ENCODE data around the gene NEK6.
"Not testable (repeated sequence)": the region's sequence is repeated elsewhere in the genome, so short reads cannot be mapped to it uniquely, and the experiment has no call there.

Gene NEK6

GRCh38 chr9:124251605-124252378 is 6.0 kb upstream of the NEK6 start:
- H3K4me3 ChIP-seq (ENCODE audit: insufficient read depth, low read depth, low read length): no peak overlapping the region
- no peaks in the 10 kb centered on the region for H3K36me3 ChIP-seq (ENCODE audit: control insufficient read depth, insufficient read depth, low read length)
- H3K27me3 ChIP-seq (ENCODE audit: control insufficient read depth, insufficient read depth, low read length, poor library complexity, severe bottlenecking): no peaks in the 10 kb centered on the region
- no peak overlapping the region for H3K27ac ChIP-seq (ENCODE audit: insufficient read depth, low read depth, low read length, poor library complexity, severe bottlenecking)
- H3K4me1 ChIP-seq (ENCODE audit: control insufficient read depth, insufficient read depth, low read length): no peaks in the 10 kb centered on the region
- no peaks in the 10 kb centered on the region for H3K9me3 ChIP-seq (ENCODE audit: control insufficient read depth, low read length)
- 79 to 82% methylated on average over 16 of the region's 16 CpGs for WGBS, 2 experiments

DNA sequence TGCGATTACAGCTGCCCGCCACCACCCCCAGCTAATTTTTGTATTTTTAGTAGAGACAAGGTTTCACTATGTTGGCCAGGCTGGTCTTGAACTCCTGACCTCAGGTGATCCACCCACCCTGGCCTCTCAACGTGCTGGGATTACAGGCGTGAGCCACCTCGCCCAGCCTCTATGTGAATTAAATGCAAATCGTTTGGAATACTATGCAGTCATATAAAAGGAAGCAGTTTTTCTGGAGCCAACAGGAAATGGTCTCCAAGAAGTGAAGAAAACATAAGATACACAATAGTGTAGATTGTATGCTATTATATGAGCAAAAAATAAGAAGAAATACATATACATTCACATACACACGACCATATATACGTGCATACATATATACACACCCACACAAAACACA is 4.9 kb upstream of the NEK6 start:
- not testable (repeated sequence) for H3K27ac ChIP-seq (ENCODE audit: insufficient read depth, low read depth, low read length, poor library complexity, severe bottlenecking); H3K4me1 ChIP-seq (ENCODE audit: control insufficient read depth, insufficient read depth, low read length); H3K9me3 ChIP-seq (ENCODE audit: control insufficient read depth, low read length); H3K27me3 ChIP-seq (ENCODE audit: control insufficient read depth, insufficient read depth, low read length, poor library complexity, severe bottlenecking); H3K4me3 ChIP-seq (ENCODE audit: insufficient read depth, low read depth, low read length); H3K36me3 ChIP-seq (ENCODE audit: control insufficient read depth, insufficient read depth, low read length)
- 92 to 97% methylated on average over 8 of the region's 8 CpGs for WGBS, 2 experiments

DNA sequence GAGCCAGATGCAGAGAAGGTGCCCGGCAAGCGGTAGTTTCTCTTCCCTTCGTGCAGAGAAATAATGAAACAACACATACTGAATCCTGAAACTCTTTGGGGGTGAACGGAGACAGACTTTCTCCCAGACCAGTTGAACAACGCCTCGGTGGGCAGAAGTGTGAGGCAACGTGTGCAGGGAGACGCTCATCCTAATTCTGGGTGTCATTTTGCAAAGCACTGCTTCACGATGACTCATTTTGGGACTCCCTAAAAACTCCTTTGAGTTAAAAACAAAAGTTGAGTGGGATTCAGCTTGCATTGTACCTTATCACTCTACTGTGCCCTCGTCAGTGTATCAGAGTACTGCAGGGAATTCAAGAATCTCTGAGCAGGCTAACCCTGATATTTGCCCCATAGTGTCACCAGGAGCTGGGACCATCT is 3.5 kb upstream of the NEK6 start:
- Histone ChIP-seq H3K27ac (ENCODE audit: insufficient read depth, low read depth, low read length, poor library complexity, severe bottlenecking) (no peak overlapping the region), H3K36me3 (ENCODE audit: control insufficient read depth, insufficient read depth, low read length) (no peaks in the 10 kb centered on the region), H3K27me3 (ENCODE audit: control insufficient read depth, insufficient read depth, low read length, poor library complexity, severe bottlenecking) (peaks cover 12% of the 10 kb centered on the region), H3K4me3 (ENCODE audit: insufficient read depth, low read depth, low read length) (no peak overlapping the region), H3K9me3 (ENCODE audit: control insufficient read depth, low read length) (no peaks in the 10 kb centered on the region), H3K4me1 (ENCODE audit: control insufficient read depth, insufficient read depth, low read length) (peaks cover 7% of the 10 kb centered on the region)
- 88 to 90% methylated on average over 10 of the region's 10 CpGs for WGBS, 2 experiments

DNA sequence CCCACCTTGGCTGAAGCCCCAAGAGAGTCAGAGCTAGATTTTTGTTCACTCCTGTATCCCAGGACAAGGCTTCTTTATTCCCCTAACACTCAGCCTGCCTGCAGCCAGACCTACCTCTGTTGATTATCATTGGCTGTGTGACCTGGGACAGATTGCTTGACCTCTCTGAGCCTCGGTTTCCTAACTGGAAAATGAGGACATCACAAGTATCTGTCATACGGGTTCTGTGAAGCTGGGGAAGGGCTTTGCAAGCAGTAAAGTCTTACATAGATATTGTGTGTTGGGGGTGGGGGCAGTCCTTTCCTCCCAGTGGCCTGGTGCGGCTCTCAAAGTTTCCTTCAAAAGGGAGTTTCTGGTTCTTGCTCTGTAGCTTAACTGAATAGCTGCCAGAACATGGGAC is 2.5 kb upstream of the NEK6 start:
- Histone ChIP-seq H3K9me3 (ENCODE audit: control insufficient read depth, low read length) (no peaks in the 10 kb centered on the region), H3K4me3 (ENCODE audit: insufficient read depth, low read depth, low read length) (no peak overlapping the region), H3K36me3 (ENCODE audit: control insufficient read depth, insufficient read depth, low read length) (no peaks in the 10 kb centered on the region), H3K4me1 (ENCODE audit: control insufficient read depth, insufficient read depth, low read length) (peaks cover 7% of the 10 kb centered on the region), H3K27me3 (ENCODE audit: control insufficient read depth, insufficient read depth, low read length, poor library complexity, severe bottlenecking) (peaks cover 12% of the 10 kb centered on the region), H3K27ac (ENCODE audit: insufficient read depth, low read depth, low read length, poor library complexity, severe bottlenecking) (no peak overlapping the region)
- WGBS, 2 experiments: 75 to 77% methylated on average over 3 of the region's 3 CpGs

DNA sequence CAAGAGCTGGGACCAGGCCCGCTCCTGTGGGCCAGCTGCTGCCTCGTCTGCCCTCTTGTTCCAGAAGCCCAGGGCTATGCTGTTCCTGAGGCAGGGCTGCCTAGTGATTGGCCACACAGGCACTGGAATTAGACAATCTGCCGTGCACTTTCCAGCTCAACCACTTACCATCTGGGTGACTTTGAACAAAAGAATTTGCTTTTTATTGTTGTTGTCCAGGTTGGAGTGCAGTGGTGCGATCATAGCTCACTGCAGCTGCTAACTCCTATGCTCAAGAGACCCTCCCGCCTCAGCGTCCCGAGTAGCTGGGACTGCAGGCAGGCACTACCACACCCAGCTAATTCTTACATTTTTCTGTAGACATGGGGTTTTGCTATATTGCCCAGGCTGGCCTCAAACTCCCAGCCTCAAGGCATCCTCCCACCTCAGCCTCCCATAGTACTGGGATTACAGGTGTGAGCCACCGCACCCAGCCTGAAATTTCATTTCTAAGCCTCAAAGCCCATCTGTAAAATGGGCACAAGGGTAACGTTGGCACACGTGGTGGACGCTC is 1.2 kb upstream of the NEK6 start:
- Histone ChIP-seq H3K27me3 (ENCODE audit: control insufficient read depth, insufficient read depth, low read length, poor library complexity, severe bottlenecking) (peaks cover 12% of the 10 kb centered on the region), H3K9me3 (ENCODE audit: control insufficient read depth, low read length) (no peaks in the 10 kb centered on the region), H3K27ac (ENCODE audit: insufficient read depth, low read depth, low read length, poor library complexity, severe bottlenecking) (no peak overlapping the region), H3K36me3 (ENCODE audit: control insufficient read depth, insufficient read depth, low read length) (no peaks in the 10 kb centered on the region), H3K4me3 (ENCODE audit: insufficient read depth, low read depth, low read length) (no peak overlapping the region), H3K4me1 (ENCODE audit: control insufficient read depth, insufficient read depth, low read length) (peaks cover 9% of the 10 kb centered on the region)
- WGBS, 2 experiments: 85 to 88% methylated on average over 11 of the region's 11 CpGs

- H3K27ac ChIP-seq (ENCODE audit: insufficient read depth, low read depth, low read length, poor library complexity, severe bottlenecking): no peak overlapping the region
- H3K4me1 ChIP-seq (ENCODE audit: control insufficient read depth, insufficient read depth, low read length): peaks cover 9% of the 10 kb centered on the region
- no peaks in the 10 kb centered on the region for H3K36me3 ChIP-seq (ENCODE audit: control insufficient read depth, insufficient read depth, low read length)
- 50 to 53% methylated on average over 31 of the region's 31 CpGs for WGBS, 2 experiments
- peak overlapping the region; percentile 38 for H3K4me3 ChIP-seq (ENCODE audit: insufficient read depth, low read depth, low read length)
- H3K9me3 ChIP-seq (ENCODE audit: control insufficient read depth, low read length): no peaks in the 10 kb centered on the region
- peaks cover 12% of the 10 kb centered on the region for H3K27me3 ChIP-seq (ENCODE audit: control insufficient read depth, insufficient read depth, low read length, poor library complexity, severe bottlenecking)
These were observed 492 bp upstream of the NEK6 start for GRCh38 chr9:124257070-124257843.

DNA sequence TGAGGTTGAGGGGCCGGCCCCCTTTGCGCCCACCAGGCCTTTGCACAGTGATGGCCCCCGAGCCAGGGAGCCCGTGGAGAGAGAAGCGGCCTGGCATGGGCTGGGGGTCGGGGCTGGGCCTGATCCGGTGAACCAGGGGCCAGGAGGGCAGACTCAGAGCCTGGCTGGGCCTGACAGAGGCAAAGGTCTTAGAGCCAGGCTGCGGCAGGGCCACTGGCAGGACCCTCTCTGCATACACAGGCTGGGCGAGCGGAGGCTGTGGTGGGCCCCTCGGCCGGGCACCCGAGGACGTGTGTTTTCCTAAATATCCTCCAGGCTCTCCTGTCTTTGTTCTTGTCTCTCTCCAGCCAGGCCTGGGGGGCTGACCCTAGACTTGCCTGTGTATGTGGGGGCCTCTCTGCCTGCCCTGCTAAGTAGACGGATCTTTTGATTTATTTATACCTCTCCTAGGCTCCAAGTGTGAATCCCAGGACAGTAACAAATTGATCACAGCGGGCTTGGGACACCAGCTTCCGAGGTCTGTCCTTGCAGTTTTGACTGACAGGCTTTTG is 933 bp downstream of the NEK6 start:
- no peaks in the 10 kb centered on the region for H3K36me3 ChIP-seq (ENCODE audit: control insufficient read depth, insufficient read depth, low read length)
- H3K4me1 ChIP-seq (ENCODE audit: control insufficient read depth, insufficient read depth, low read length): peaks cover 20% of the 10 kb centered on the region
- peak overlapping the region; percentile 41 for H3K4me3 ChIP-seq (ENCODE audit: insufficient read depth, low read depth, low read length)
- peaks cover 12% of the 10 kb centered on the region for H3K27me3 ChIP-seq (ENCODE audit: control insufficient read depth, insufficient read depth, low read length, poor library complexity, severe bottlenecking)
- WGBS, 2 experiments: 8 to 12% methylated on average over 17 of the region's 17 CpGs
- H3K9me3 ChIP-seq (ENCODE audit: control insufficient read depth, low read length): no peaks in the 10 kb centered on the region
- H3K27ac ChIP-seq (ENCODE audit: insufficient read depth, low read depth, low read length, poor library complexity, severe bottlenecking): no peak overlapping the region

DNA sequence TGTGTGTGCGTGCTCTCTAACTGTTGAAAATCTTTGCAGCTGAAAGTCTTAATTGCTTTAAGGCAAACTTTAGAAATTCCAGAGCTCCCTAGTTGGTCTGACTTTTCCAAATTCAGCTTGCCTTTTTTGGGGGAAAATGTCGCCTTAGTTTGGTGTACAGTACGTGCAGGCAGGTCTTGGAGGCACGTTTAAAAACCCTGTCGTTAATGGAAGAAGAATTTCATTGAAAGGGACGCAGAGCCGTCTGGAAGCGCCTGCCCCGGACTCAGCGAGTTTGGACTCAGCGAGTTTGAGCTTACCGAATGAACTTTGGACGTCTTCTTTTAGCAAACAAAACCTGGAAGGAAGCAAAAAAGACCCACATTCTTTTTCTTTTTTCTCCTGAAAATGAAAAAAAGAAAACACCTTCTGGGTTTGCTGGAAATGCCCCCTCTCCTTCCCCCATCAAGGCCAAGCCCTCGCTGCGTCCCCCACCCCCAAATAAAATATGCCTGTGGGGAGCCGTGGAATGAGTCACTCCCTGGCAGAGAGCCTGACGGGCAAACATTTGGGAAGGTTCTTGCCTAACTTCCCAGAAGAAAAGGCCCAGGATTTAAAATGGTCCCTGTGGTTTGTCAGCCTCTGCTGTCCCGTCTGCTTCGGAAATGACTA is 1.5 kb downstream of the NEK6 start:
- 24 to 28% methylated on average over 19 of the region's 19 CpGs for WGBS, 2 experiments
- no peak overlapping the region for H3K27ac ChIP-seq (ENCODE audit: insufficient read depth, low read depth, low read length, poor library complexity, severe bottlenecking)
- H3K27me3 ChIP-seq (ENCODE audit: control insufficient read depth, insufficient read depth, low read length, poor library complexity, severe bottlenecking): peaks cover 12% of the 10 kb centered on the region
- H3K36me3 ChIP-seq (ENCODE audit: control insufficient read depth, insufficient read depth, low read length): no peaks in the 10 kb centered on the region
- H3K4me1 ChIP-seq (ENCODE audit: control insufficient read depth, insufficient read depth, low read length): peaks cover 20% of the 10 kb centered on the region
- peak overlapping the region; percentile 41 for H3K4me3 ChIP-seq (ENCODE audit: insufficient read depth, low read depth, low read length)
- H3K9me3 ChIP-seq (ENCODE audit: control insufficient read depth, low read length): no peaks in the 10 kb centered on the region

DNA sequence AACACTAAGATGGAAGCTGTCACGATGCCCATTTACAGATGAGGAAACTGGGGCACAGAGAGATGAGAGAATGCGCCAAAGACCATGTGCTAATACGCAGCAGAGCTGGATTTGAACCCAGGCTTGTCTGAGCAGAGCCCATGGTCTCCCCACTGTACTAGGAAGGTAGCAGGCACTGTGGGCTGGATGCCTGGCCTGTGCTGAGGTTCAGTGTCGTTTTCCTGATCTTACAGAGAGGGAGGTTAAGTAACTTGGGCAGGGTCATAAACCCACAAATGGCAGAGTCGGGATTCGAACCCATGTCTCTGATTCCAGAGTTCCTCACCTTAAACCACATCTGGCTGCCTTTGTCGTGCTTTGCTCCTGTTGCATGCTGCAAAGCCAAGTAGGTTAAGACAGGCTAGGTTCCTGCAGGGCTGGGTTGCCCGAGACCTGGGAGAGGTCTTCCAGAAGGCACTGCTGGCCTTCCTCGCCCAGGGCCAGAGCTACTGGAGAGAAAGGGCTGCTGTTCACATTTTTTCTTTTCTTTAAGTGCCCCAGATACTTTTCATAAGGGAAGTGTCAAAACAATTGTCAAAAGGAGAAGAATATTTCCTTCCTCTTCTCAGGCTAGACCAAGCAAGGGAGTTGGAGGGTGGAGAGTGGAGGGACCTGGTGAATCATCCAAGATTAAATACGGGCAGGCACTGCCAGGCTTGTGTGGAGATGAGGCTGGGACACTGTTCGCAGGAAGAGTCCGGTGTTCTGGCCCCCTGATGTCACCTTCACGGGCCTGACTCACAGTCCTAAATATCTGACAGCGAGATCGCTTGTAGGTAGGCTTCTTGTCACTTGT is 3.2 kb downstream of the NEK6 start:
- Histone ChIP-seq H3K27me3 (ENCODE audit: control insufficient read depth, insufficient read depth, low read length, poor library complexity, severe bottlenecking) (peaks cover 12% of the 10 kb centered on the region), H3K4me3 (ENCODE audit: insufficient read depth, low read depth, low read length) (no peak overlapping the region), H3K27ac (ENCODE audit: insufficient read depth, low read depth, low read length, poor library complexity, severe bottlenecking) (no peak overlapping the region), H3K4me1 (ENCODE audit: control insufficient read depth, insufficient read depth, low read length) (peaks cover 20% of the 10 kb centered on the region), H3K36me3 (ENCODE audit: control insufficient read depth, insufficient read depth, low read length) (no peaks in the 10 kb centered on the region), H3K9me3 (ENCODE audit: control insufficient read depth, low read length) (no peaks in the 10 kb centered on the region)
- WGBS, 2 experiments: 81 to 86% methylated on average over 15 of the region's 15 CpGs

All from ectodermal cell (in vitro differentiated cells).